Mesenteric fat pad (tissue), 1 donor: ENCODE results near the gene RBMS3. TPM values are rescaled to one million over a fixed set of nuclear protein-coding genes. Genes with fewer than 3 reads are reported as not detected.

ENCODE experiments used
- DNase-seq: peaks from one replicate; pipeline ENCODE4 v3.0.0-alpha.2; 2020; ENCODE audit warnings: low spot score
- total RNA-seq: library from RNA; stranded (reverse); fragmentation: NEBNext Ultra II Directional; extraction: Animal tissue kit (Norgen Biotek cat#: 25700); gene quantifications from one replicate; pipeline ENCODE4 v1.2.1, GENCODE V29; 2021
- donor health status: DM: yes; HTN: yes; CAD: no.

RBMS3 gene
- total RNA-seq, 1 donor from 2014 or later: 127 TPM

- no peak for DNase-seq
These were observed 329.9 kb downstream of the RBMS3 start for GRCh38 chr3:29610781-29611180.

GRCh38 chr3:29611252-29611651 is 330.4 kb downstream of the RBMS3 start:
- DNase-seq: no peak

- no peak for DNase-seq
These were observed 331.7 kb downstream of the RBMS3 start for GRCh38 chr3:29612536-29612935.

GRCh38 chr3:29614954-29615353 is 334.1 kb downstream of the RBMS3 start:
- DNase-seq: no peak

- DNase-seq: no peak
These were observed 337.8 kb downstream of the RBMS3 start for GRCh38 chr3:29618395-29619282.

GRCh38 chr3:29619676-29620075 is 338.8 kb downstream of the RBMS3 start:
- DNase-seq: no peak

- no peak for DNase-seq
These were observed 346.6 kb downstream of the RBMS3 start for GRCh38 chr3:29627136-29628117.

GRCh38 chr3:29628795-29629194 is 347.9 kb downstream of the RBMS3 start:
- no peak for DNase-seq

GRCh38 chr3:29635888-29636287 is 355.0 kb downstream of the RBMS3 start:
- no peak for DNase-seq

- no peak for DNase-seq
These were observed 356.2 kb downstream of the RBMS3 start for GRCh38 chr3:29637068-29637467.

- no peak for DNase-seq
These were observed 358.9 kb downstream of the RBMS3 start for GRCh38 chr3:29639578-29640290.

- no peak for DNase-seq
These were observed 361.6 kb downstream of the RBMS3 start for GRCh38 chr3:29642393-29643033.

- no peak for DNase-seq
These were observed 362.2 kb downstream of the RBMS3 start for GRCh38 chr3:29643034-29643425.

GRCh38 chr3:29644261-29644660 is 363.4 kb downstream of the RBMS3 start:
- DNase-seq: no peak

- DNase-seq: no peak
These were observed 364.2 kb downstream of the RBMS3 start for GRCh38 chr3:29644956-29645636.

- no peak for DNase-seq
These were observed 365.2 kb downstream of the RBMS3 start for GRCh38 chr3:29646043-29646442.

GRCh38 chr3:29649815-29650547 is 369.1 kb downstream of the RBMS3 start:
- no peak for DNase-seq

- no peak for DNase-seq
These were observed 372.8 kb downstream of the RBMS3 start for GRCh38 chr3:29653680-29654079.

- no peak for DNase-seq
These were observed 374.3 kb downstream of the RBMS3 start for GRCh38 chr3:29655015-29655747.
